H1 (cell line): ENCODE results near the gene CDK5RAP2. TPM values are rescaled to one million over a fixed set of nuclear protein-coding genes. Genes with fewer than 3 reads are reported as not detected.

Experiments used
- CHD1 ChIP-seq: IDR thresholded peaks from 2 replicates; pipeline ENCODE4 v1.6.1; 2012; ENCODE audit warnings: low read depth, low read length, improper control_type of control experiment
- TAF1 ChIP-seq: IDR thresholded peaks from 2 replicates; pipeline ENCODE4 v1.6.1; 2011; ENCODE audit warnings: mild to moderate bottlenecking, low read depth, low read length
- TBP ChIP-seq: IDR thresholded peaks from 2 replicates; pipeline ENCODE4 v1.6.1; 2011; ENCODE audit warnings: low read depth, low read length, improper control_type of control experiment
- polyA plus RNA-seq, 7 experiments: library from polyadenylated mRNA; depleted of rRNA in 3 of 7; stranded (reverse) in 5 of 7; unstranded in 2 of 7; fragments of >200 nt in 5 of 7; fragments of 200-250 nt in 2 of 7; gene quantifications; 1 replicate in 5 of 7; 2 replicates in 1 of 7; 4 replicates in 1 of 7; pipeline versions ENCODE4 v1.2.1 to v1.2.3, GENCODE V29; 2011 to 2013; ENCODE audit warnings: missing spikeins in 2 of 7, mixed read lengths in 2 of 7
- total RNA-seq: library from RNA; stranded (reverse); fragmentation: NEBNext Ultra II Directional; extraction: Animal tissue kit (Norgen Biotek cat#: 25700); gene quantifications from 2 replicates; pipeline ENCODE4 v1.2.1, GENCODE V29; 2021

CDK5RAP2 gene
- total and polyA plus RNA-seq, 2 of the 8 experiments (the other 6 are each of a cell fraction or from before 2014, with no cell fraction given): 19.8 to 49.4 TPM

GRCh38 chr9:120513825-120514396, 66.1 kb downstream of the CDK5RAP2 start (continued):
- no peak for TF ChIP-seq CHD1
- no peak for TF ChIP-seq TBP
- TF ChIP-seq TAF1: no peak
